ENCODE data around the gene LRRN4CL.

- TF ChIP-seq TCF12 (IDR thresholded peaks at IDR 0.05; ENCODE audit: low read depth) (no peak), CEBPB (IDR thresholded peaks at IDR 0.05) (no peak), MAX (IDR thresholded peaks at IDR 0.05) (no peak), REST (IDR thresholded peaks at IDR 0.05; ENCODE audit: low read depth) (no peak), YY1 (IDR thresholded peaks at IDR 0.05; ENCODE audit: low read depth) (no peak), CREB1 (IDR thresholded peaks at IDR 0.05; ENCODE audit: low read depth) (no peak), RAD21 (IDR thresholded peaks at IDR 0.05; ENCODE audit: low read depth) (no peak), TAF1 (IDR thresholded peaks at IDR 0.05; ENCODE audit: low read depth) (no peak), USF1 (IDR thresholded peaks at IDR 0.05) (no peak)
These were observed 16.1 kb upstream of the LRRN4CL start for GRCh38 chr11:62705413-62705812.
